Activated naive CD4-positive, alpha-beta T cell treated with Interleukin-2 at 50 U/mL for 16 hours (primary cell): ENCODE results near the gene EPGN.
"Not testable (repeated sequence)": the region's sequence is repeated elsewhere in the genome, so short reads cannot be mapped to it uniquely, and the experiment has no call there.

ENCODE experiments used
- DNase-seq: peaks from one replicate; pipeline ENCODE4 v3.0.0-alpha.2; 2020

EPGN gene

GRCh38 chr4:74311696-74312313, 3.5 kb downstream of the EPGN start:
- DNase-seq: no peak

GRCh38 chr4:74314329-74314728, 6.1 kb downstream of the EPGN start:
- no peak for DNase-seq

GRCh38 chr4:74314944-74315343, 6.7 kb downstream of the EPGN start:
- DNase-seq: no peak

GRCh38 chr4:74315376-74315775, 7.1 kb downstream of the EPGN start:
- DNase-seq: no peak

DNA sequence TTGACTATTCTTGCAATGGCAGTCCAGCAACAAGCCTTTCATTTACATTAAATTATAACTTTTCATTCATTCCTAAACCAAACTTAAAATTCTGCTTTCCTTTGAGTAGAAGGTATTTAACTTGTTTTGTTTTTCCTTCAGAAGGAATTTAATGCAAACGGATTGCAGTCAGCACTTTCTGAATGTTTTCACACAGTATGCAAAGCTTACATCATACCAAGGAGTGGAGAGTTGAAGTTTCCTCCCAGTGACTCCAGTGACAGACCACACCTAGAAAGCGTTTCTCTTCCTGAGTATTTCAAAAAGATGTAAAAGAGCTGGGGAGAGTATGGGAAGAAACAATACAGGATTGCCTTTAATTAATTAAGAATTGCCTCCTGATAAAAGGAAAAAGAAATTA, 8.1 kb downstream of the EPGN start:
- DNase-seq: no peak

DNA sequence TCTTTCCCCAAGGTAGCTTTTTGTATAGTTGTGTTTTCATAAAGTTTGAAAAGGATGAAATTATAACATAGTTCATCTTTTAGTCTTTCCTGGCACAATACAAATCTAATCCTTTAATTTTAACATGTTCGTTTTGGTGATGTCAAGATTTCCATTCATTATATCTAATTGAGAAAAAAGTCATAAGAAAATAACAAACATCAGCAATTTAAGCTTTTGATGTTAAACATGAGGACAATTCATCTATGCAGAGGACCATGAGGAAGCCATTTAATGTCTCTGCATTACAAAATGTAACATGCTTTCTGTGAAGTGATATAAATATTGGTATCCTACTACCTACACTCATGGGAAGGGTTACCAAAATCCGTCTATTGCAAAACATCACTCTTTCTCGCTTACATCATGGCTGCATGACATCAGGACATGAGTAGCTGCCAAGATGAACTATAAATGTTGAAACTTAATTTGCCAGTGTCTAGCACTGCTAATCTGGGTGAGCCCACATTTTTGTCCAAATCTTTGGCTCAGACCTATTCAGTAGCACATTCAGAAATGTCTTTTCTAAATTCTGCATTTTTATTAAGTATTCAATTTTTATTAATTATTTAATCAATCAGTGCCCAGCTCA, 9.5 kb downstream of the EPGN start:
- no peak for DNase-seq

GRCh38 chr4:74318276-74318675, 10.0 kb downstream of the EPGN start:
- no peak for DNase-seq

- DNase-seq: no peak
These were observed 11.2 kb downstream of the EPGN start for GRCh38 chr4:74319470-74319869.

DNA sequence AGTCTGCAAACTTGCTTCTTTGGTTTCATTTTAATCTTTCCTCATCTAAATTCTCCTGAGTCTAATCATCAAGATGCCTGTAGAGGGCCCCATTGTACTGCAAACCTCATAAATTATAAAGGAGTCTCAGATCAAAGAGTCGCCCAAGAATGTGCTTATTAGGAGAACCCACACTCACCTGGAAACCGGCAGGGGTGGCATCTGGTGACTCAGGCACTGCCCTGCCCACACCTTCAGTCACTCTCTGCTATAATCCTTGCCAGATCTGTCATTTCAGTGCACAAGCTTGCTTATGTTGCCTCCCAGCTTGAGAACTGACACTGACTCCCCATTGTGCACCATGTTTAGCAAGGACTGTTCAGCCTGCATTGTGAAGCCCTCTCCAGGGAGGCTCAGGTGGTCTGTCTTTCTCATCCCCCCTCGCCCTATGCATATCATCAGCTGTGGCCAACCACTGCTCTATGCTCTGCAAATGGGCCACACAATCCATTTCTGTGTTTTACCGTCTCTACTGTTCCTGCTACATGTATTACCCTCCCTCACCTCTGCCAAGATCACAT, 12.4 kb downstream of the EPGN start:
- peak; percentile 22 for DNase-seq

DNA sequence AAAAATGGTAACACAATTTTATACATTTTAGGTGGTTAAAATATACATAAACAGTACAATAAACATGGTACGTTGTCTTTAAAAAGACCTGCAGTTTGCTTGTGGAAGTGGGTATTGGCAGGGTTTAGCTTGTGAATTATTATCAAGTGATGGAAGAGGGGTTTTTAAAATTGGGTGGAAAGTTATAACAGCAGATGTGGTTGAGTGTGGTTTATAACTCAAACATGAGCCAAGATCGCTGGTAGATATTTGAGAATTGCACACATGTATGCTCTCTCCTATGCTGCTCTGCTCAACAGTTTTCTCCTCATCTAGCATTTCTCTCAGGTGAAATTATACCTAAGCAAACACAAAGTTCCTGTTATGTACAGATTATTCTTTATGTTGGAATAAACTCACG, 14.0 kb downstream of the EPGN start:
- DNase-seq: no peak

DNA sequence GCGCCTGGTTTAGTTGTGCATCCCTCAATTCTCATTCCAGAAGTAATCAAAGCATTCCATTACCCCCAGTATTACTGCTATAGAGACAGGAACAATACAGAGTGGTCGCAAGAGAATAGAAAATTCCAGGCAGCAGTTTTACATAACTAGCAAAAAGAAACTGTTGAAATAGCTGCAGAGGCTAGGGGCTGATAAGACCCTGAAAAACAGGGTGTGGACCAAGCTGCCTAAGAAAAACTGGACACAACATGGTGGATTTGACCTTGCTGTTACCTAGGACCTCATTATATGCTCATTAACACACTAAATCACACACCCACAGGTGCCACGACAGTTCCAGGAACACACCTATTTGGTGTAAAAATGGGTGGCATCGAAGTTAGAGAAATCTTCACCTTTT, 15.4 kb downstream of the EPGN start:
- DNase-seq: no peak

GRCh38 chr4:74324262-74324661, 16.0 kb downstream of the EPGN start:
- DNase-seq: no peak

DNA sequence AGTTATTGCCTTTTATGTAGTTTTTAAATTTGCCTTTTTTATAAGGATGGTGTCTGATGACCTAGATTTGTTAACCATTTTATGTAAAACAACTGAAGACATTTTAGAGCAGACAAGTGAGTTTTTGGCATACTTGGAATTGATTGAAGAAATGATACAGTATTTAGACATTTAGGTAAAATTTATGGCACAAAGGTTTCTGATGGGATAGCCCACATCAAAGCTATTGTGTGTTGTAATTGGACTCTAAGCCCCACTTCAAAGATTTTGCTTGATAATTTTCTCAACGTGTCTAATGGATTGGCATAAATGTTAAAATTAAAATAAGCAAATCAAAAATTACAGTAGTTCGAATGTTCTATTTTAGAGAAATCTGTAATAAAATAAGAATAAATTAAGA, 17.6 kb downstream of the EPGN start:
- DNase-seq: no peak

- no peak for DNase-seq
These were observed 19.5 kb downstream of the EPGN start for GRCh38 chr4:74327762-74328161.

GRCh38 chr4:74328501-74328900, 20.2 kb downstream of the EPGN start:
- DNase-seq: no peak

- DNase-seq: no peak
These were observed 21.0 kb downstream of the EPGN start for GRCh38 chr4:74329307-74329706.

- no peak for DNase-seq
These were observed 22.1 kb downstream of the EPGN start for GRCh38 chr4:74330295-74330750.

- no peak for DNase-seq
These were observed 23.0 kb downstream of the EPGN start for GRCh38 chr4:74331252-74331651.

GRCh38 chr4:74331944-74332343, 23.7 kb downstream of the EPGN start:
- no peak for DNase-seq

DNA sequence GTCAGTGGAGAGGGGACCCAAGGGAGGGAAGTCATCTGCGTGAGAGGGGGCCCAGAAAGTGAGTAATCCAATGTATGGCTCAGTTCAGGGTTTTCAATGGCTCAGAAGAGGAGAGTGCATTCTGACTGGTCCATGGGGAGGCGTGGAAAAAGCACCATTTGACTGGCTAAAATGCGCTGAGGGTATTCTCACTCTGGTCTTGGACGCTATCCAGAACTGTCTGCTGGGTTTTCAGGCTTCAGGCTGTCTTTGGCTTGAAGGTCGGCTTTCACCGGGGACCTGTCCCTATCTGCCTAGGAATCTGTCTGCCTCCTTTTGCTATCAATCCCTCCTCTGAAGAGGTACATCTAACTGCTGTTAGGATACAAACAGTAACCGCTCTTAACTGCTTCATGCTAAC, 26.4 kb downstream of the EPGN start:
- no peak for DNase-seq

GRCh38 chr4:74335341-74336021, 27.2 kb downstream of the EPGN start:
- no peak for DNase-seq

DNA sequence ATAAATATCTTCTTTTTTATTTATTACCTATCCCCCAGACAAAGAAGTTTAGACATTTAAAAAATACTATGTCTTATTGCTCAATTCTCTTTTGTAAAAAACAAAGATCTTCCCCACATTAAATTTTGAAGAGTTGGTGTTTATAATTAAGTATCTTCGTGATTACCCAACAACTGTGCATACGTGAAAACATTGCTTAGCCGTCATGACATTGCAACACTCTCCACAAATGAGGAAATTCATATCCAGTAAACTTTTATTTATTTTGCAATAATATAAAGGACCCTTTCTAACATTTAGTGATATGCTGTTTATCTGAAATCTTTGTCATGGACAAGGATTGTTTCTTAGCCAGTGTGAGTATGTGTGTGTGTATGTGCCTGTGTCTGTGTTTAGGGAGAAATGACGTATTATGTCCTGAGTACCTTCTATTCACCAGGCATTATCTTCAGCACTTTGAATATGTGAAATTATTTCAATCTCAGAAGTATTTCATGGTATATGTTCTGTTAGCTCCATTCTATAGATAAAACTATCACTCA, 30.6 kb downstream of the EPGN start:
- no peak for DNase-seq

GRCh38 chr4:74339501-74339900, 31.2 kb downstream of the EPGN start:
- DNase-seq: no peak

DNA sequence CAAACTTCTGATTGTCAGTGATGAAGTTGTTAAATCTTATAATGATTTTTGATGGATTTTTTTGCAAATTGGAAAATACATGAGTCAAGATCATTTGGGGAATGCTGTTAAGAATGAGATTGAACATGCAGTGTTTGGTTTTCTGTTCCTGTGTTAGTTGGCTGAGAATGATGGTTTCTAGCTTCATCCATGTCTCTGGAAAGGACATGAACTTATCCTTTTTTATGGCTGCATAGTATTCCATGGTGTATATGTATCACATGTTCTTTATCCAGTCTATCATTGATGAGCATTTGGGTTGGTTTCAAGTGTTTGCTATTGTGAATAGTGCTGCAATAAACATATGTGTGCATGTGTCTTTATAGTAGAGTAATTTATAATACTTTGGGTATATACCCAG, 32.2 kb downstream of the EPGN start:
- DNase-seq: not testable (repeated sequence)
